Upper lobe of left lung (tissue), 4 donors: ENCODE results near the gene MZF1.

Experiments used
- POLR2A ChIP-seq, 4 donors: fragments of 450-650 bp; IDR thresholded peaks; one replicate each; pipeline ENCODE4 v1.5.1; 2016 to 2017; ENCODE audit warnings: antibody characterized with exemption in 4 of 4, mild to moderate bottlenecking in 2 of 4
- POLR2AphosphoS5 ChIP-seq, 2 donors: sonication (generic); formaldehyde crosslinking; IDR thresholded peaks; one replicate each; pipeline ENCODE4 v1.5.1; 2017; ENCODE audit warnings: antibody characterized with exemption in 2 of 2
- TF ChIP-seq, protein P1 (sequence below), 6 experiments: fragments of 450-650 bp in 4 of 6; fragments of 200-600 bp in 2 of 6; sonication (generic) in 2 of 6; IDR thresholded peaks; one replicate each; pipeline ENCODE4 v1.5.1; 2016 to 2019; ENCODE audit warnings: antibody characterized with exemption in 6 of 6

DNA sequence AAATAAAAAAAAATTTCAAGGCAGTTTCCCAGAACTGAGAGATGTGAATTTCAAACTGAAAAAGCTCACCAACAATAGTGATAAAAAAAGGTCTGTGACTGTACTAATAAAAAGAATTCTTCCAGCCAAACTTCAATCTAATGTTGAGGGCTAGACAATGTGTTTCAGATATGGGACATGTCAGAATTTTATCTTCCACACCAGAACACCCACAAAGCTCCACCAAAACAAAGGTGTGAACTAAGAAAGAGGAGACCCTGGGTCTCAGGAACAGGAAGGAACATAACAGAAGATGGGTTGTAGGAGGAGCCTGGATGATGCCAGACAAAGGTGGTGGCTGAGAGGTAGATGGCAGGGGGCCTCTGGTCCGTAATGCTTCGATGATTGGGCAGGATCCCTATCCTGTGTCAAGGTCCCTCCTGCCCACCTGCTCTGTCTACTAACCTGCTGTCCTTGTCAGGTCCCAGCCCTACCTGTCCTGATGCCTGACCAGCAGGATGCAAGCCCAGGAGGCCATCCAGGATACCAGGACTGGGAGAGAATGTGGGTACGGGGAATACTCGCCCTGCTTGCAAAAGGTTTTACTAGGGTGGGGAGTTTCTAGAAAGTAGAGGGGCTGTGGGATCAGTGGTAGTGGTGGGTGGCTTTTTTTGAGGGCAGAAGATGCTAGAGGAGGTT lies 4.5 kb downstream of the MZF1 start:
- TF ChIP-seq POLR2A (IDR thresholded peaks at IDR 0.05), result no peak
- TF ChIP-seq, protein P1, sequence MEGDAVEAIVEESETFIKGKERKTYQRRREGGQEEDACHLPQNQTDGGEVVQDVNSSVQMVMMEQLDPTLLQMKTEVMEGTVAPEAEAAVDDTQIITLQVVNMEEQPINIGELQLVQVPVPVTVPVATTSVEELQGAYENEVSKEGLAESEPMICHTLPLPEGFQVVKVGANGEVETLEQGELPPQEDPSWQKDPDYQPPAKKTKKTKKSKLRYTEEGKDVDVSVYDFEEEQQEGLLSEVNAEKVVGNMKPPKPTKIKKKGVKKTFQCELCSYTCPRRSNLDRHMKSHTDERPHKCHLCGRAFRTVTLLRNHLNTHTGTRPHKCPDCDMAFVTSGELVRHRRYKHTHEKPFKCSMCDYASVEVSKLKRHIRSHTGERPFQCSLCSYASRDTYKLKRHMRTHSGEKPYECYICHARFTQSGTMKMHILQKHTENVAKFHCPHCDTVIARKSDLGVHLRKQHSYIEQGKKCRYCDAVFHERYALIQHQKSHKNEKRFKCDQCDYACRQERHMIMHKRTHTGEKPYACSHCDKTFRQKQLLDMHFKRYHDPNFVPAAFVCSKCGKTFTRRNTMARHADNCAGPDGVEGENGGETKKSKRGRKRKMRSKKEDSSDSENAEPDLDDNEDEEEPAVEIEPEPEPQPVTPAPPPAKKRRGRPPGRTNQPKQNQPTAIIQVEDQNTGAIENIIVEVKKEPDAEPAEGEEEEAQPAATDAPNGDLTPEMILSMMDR (IDR thresholded peaks at IDR 0.05), result no peak
- TF ChIP-seq POLR2AphosphoS5 (IDR thresholded peaks at IDR 0.05), result no peak
